ENCODE measurements around the gene PF4V1. TPM values are rescaled to one million over a fixed set of nuclear protein-coding genes. Genes with fewer than 3 reads are reported as not detected.

PF4V1 gene
- total RNA-seq, 1 donor from 2014 or later: not detected

GRCh38 chr4:73844806-73845205 lies 8.3 kb upstream of the PF4V1 start:
- DNase-seq (ENCODE audit: low read depth): no peak

- no peak for DNase-seq (ENCODE audit: low read depth)
These were observed 5.4 kb upstream of the PF4V1 start for GRCh38 chr4:73847526-73848182.

- DNase-seq (ENCODE audit: low read depth): no peak
These were observed 4.8 kb upstream of the PF4V1 start for GRCh38 chr4:73848183-73848777.

- DNase-seq (ENCODE audit: low read depth): no peak
These were observed 2.7 kb upstream of the PF4V1 start for GRCh38 chr4:73850261-73850970.

- DNase-seq (ENCODE audit: low read depth): no peak
These were observed 1.8 kb upstream of the PF4V1 start for GRCh38 chr4:73851293-73851692.

GRCh38 chr4:73852771-73853170 lies 325 bp upstream of the PF4V1 start:
- DNase-seq (ENCODE audit: low read depth): no peak

- DNase-seq (ENCODE audit: low read depth): no peak
These were observed 800 bp downstream of the PF4V1 start for GRCh38 chr4:73853718-73854473.

GRCh38 chr4:73855406-73855805 lies 2.3 kb downstream of the PF4V1 start:
- no peak for DNase-seq (ENCODE audit: low read depth)

- peak; percentile 39 for DNase-seq (ENCODE audit: low read depth)
These were observed 3.4 kb downstream of the PF4V1 start for GRCh38 chr4:73856518-73856917.

GRCh38 chr4:73859614-73860088 lies 6.6 kb downstream of the PF4V1 start:
- peak; percentile 32 for DNase-seq (ENCODE audit: low read depth)

- no peak for DNase-seq (ENCODE audit: low read depth)
These were observed 7.1 kb downstream of the PF4V1 start for GRCh38 chr4:73860181-73860580.

- no peak for DNase-seq (ENCODE audit: low read depth)
These were observed 7.8 kb downstream of the PF4V1 start for GRCh38 chr4:73860917-73861316.

- no peak for DNase-seq (ENCODE audit: low read depth)
These were observed 9.2 kb downstream of the PF4V1 start for GRCh38 chr4:73862322-73862721.

GRCh38 chr4:73864365-73864764 lies 11.3 kb downstream of the PF4V1 start:
- no peak for DNase-seq (ENCODE audit: low read depth)

GRCh38 chr4:73864961-73865360 lies 11.9 kb downstream of the PF4V1 start:
- no peak for DNase-seq (ENCODE audit: low read depth)

GRCh38 chr4:73865431-73866096 lies 12.5 kb downstream of the PF4V1 start:
- no peak for DNase-seq (ENCODE audit: low read depth)

- no peak for DNase-seq (ENCODE audit: low read depth)
These were observed 13.2 kb downstream of the PF4V1 start for GRCh38 chr4:73866246-73866645.

GRCh38 chr4:73867783-73868182 lies 14.7 kb downstream of the PF4V1 start:
- DNase-seq (ENCODE audit: low read depth): no peak

GRCh38 chr4:73868206-73869129 lies 15.4 kb downstream of the PF4V1 start:
- DNase-seq (ENCODE audit: low read depth): no peak
